Stimulated activated CD8-positive, alpha-beta memory T cell treated with anti-CD3 and anti-CD28 coated beads, Interleukin-2, amount 100 ng/mL, for 1 hour (primary cell): Measurements from ENCODE around the gene INCENP.

Experiments
- DNase-seq, 2 donors: peaks; one replicate each; pipeline ENCODE4 v3.0.0-alpha.2; 2020; ENCODE audit warnings: low read depth in 2 of 2

INCENP gene

GRCh38 chr11:62141111-62142042 is 17.6 kb downstream of the INCENP start:
- DNase-seq = no peak

- DNase-seq = no peak
Measured at GRCh38 chr11:62142043-62142375, 18.2 kb downstream of the INCENP start.

- DNase-seq = no peak
Measured at GRCh38 chr11:62142921-62143320, 19.1 kb downstream of the INCENP start.

GRCh38 chr11:62143727-62144126 is 19.9 kb downstream of the INCENP start:
- no peak for DNase-seq

- no peak for DNase-seq
Measured at GRCh38 chr11:62144641-62145255, 20.9 kb downstream of the INCENP start.

- DNase-seq = no peak
Measured at GRCh38 chr11:62145261-62145871, 21.6 kb downstream of the INCENP start.

- no peak for DNase-seq
Measured at GRCh38 chr11:62146476-62147200, 22.8 kb downstream of the INCENP start.

GRCh38 chr11:62147545-62147944 is 23.7 kb downstream of the INCENP start:
- no peak for DNase-seq

- no peak for DNase-seq
Measured at GRCh38 chr11:62148271-62148980, 24.6 kb downstream of the INCENP start.

GRCh38 chr11:62149986-62150886 is 26.4 kb downstream of the INCENP start:
- no peak for DNase-seq

GRCh38 chr11:62150887-62151736 is 27.3 kb downstream of the INCENP start:
- DNase-seq = no peak

- no peak for DNase-seq
Measured at GRCh38 chr11:62151737-62152102, 27.9 kb downstream of the INCENP start.

GRCh38 chr11:62152245-62153086 is 28.7 kb downstream of the INCENP start:
- DNase-seq = no peak

GRCh38 chr11:62153087-62153395 is 29.2 kb downstream of the INCENP start:
- DNase-seq = no peak

- DNase-seq = no peak
Measured at GRCh38 chr11:62153617-62154016, 29.8 kb downstream of the INCENP start.

GRCh38 chr11:62157603-62158002 is 33.8 kb downstream of the INCENP start:
- no peak for DNase-seq

- no peak for DNase-seq
Measured at GRCh38 chr11:62166371-62166770, 42.6 kb downstream of the INCENP start.

GRCh38 chr11:62169448-62169847 is 45.6 kb downstream of the INCENP start:
- no peak for DNase-seq

- DNase-seq = no peak
Measured at GRCh38 chr11:62169935-62170334, 46.1 kb downstream of the INCENP start.
